DOHH2 (cell line): ENCODE data around the gene GPD2.

Experiments used
- EZH2phosphoT487 ChIP-seq: fragments of 200-600 bp; sonication (generic); IDR thresholded peaks from 2 replicates; pipeline ENCODE4 v1.6.1; 2017; ENCODE audit warnings: borderline replicate concordance, mild to moderate bottlenecking, antibody characterized with exemption, low read length, moderate library complexity, mixed read lengths
- TF ChIP-seq, protein P1 (sequence below): fragments of 200-600 bp; sonication (generic); IDR thresholded peaks from one replicate; pipeline ENCODE4 v1.5.1; 2014; ENCODE audit warnings: antibody characterized with exemption, mild to moderate bottlenecking, low read depth, low read length; ENCODE audit not compliant: poor library complexity, severe bottlenecking

- TF ChIP-seq, protein P1, sequence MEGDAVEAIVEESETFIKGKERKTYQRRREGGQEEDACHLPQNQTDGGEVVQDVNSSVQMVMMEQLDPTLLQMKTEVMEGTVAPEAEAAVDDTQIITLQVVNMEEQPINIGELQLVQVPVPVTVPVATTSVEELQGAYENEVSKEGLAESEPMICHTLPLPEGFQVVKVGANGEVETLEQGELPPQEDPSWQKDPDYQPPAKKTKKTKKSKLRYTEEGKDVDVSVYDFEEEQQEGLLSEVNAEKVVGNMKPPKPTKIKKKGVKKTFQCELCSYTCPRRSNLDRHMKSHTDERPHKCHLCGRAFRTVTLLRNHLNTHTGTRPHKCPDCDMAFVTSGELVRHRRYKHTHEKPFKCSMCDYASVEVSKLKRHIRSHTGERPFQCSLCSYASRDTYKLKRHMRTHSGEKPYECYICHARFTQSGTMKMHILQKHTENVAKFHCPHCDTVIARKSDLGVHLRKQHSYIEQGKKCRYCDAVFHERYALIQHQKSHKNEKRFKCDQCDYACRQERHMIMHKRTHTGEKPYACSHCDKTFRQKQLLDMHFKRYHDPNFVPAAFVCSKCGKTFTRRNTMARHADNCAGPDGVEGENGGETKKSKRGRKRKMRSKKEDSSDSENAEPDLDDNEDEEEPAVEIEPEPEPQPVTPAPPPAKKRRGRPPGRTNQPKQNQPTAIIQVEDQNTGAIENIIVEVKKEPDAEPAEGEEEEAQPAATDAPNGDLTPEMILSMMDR, result no peak
- TF ChIP-seq EZH2phosphoT487, result no peak
Measured at GRCh38 chr2:156541229-156541628, 105.0 kb downstream of the GPD2 start.
